ENCODE results near the gene PER3. TPM values are rescaled to one million over a fixed set of nuclear protein-coding genes. Genes with fewer than 3 reads are reported as not detected.

PER3 gene
- total RNA-seq, 5 donors from 2014 or later (not counting 1 experiment from before 2014, with no cell fraction given): 4.2 to 13.5 (median 7.4) TPM

DNA sequence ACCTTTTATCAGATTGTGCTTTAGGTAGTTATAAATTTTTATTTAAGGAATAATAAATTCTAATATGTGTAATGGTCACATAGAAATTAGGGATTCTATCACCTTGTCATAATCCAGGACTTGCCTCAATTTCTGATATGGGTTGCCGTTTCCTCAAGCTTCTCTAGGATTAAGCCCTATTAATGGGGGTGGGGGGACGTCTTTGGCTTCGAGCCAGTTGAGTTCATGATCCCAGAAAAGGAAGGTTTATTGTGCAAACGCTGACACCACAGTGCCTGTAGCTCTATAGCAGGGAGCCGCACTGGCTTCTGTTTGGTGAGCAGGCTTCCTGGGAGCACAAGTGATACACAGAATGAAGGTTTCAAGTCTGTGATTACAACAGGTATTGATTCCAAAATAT lies 35.0 kb upstream of the PER3 start:
- Histone ChIP-seq H3K9me3 (no peaks in the 10 kb centered on the region), H3K27ac (ENCODE audit: low read length) (no peak overlapping the region), H3K4me3 (ENCODE audit: control insufficient read depth in 1 of 2, extremely low read depth in 1 of 2, low read length in 1 of 2) (no peak overlapping the region), H3K36me3 (ENCODE audit: control insufficient read depth in 2 of 2, extremely low read depth in 1 of 2, insufficient read depth in 1 of 2, low read length in 1 of 2) (no peaks in the 10 kb centered on the region), H3K27me3 (replicated peaks in 1 of 2; ENCODE audit: control insufficient read depth in 2 of 2, extremely low read depth in 1 of 2, insufficient read depth in 2 of 2, low read length in 1 of 2) (peaks cover 0 to 5% of the 10 kb centered on the region in 2 experiments), H3K4me1 (ENCODE audit: control insufficient read depth in 1 of 2, extremely low read depth in 1 of 2, insufficient read depth in 2 of 2, low read length in 2 of 2) (peaks cover 0 to 12% of the 10 kb centered on the region in 2 experiments)
- no peak for ATAC-seq (replicated peaks in 1 of 4)
- H3K4me1 Mint-ChIP-seq: peaks cover 14 to 38% (median 22%) of the 10 kb centered on the region in 3 donors
- no peak overlapping the region for H3K27ac Mint-ChIP-seq
- DNase-seq: no peak
- H3K4me3 Mint-ChIP-seq: no peak overlapping the region
- ChIA-PET CTCF (interaction anchor here in 1 of 2 donors (1.2 to 7.5 kb wide), 2 partner anchors 30 to 81 kb away, joined by 3 to 124 read pairs; no protein-coding TSS in a partner anchor), POLR2A (interaction anchor here in 1 of 2 donors (0.6 kb wide), 1 partner anchor 12 kb away, joined by 3 read pairs; no protein-coding TSS in a partner anchor)
- H3K9me3 Mint-ChIP-seq: no peaks in the 10 kb centered on the region
- no peaks in the 10 kb centered on the region for H3K36me3 Mint-ChIP-seq
- WGBS (ENCODE audit: insufficient coverage): 78% methylated on average over 5 of the region's 5 CpGs
- peaks cover 9 to 10% of the 10 kb centered on the region in 2 donors for H3K27me3 Mint-ChIP-seq

DNA sequence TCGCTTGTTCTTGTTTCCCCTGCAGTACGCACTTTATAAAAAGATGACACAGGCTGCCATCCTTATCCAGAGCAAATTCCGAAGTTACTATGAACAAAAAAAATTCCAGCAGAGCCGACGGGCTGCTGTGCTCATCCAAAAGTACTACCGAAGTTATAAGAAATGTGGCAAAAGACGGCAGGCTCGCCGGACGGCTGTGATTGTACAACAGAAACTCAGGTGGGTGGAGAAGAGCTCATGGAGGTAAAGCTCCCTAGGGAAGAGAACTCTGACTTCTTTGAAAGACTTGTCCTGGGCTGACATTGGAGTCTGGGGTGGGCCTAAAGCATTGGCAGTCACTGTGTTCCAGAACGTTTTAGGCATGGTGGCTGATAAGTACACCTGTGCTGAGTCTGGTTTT lies 32.9 kb upstream of the PER3 start:
- H3K9me3 ChIP-seq: no peaks in the 10 kb centered on the region
- 95% methylated on average over 10 of the region's 11 CpGs for WGBS (ENCODE audit: insufficient coverage)
- no peaks in the 10 kb centered on the region for H3K9me3 Mint-ChIP-seq
- DNase-seq: no peak
- H3K27me3 Mint-ChIP-seq: peaks cover 8 to 11% of the 10 kb centered on the region in 2 donors
- peaks cover 0 to 12% of the 10 kb centered on the region in 2 experiments for H3K4me1 ChIP-seq (ENCODE audit: control insufficient read depth in 1 of 2, extremely low read depth in 1 of 2, insufficient read depth in 2 of 2, low read length in 2 of 2)
- H3K36me3 ChIP-seq (ENCODE audit: control insufficient read depth in 2 of 2, extremely low read depth in 1 of 2, insufficient read depth in 1 of 2, low read length in 1 of 2): no peaks in the 10 kb centered on the region
- ChIA-PET POLR2A (no interaction called here), CTCF (interaction anchor here (0.7 to 7.5 kb wide), 5 partner anchors 9 to 189 kb away, joined by 3 to 124 read pairs (median 4); partner anchors contain the start of gene TNFRSF9 (in 1 of the 2))
- H3K4me3 ChIP-seq (ENCODE audit: control insufficient read depth in 1 of 2, extremely low read depth in 1 of 2, low read length in 1 of 2): no peak overlapping the region
- no peak overlapping the region for H3K4me3 Mint-ChIP-seq
- ATAC-seq (replicated peaks in 1 of 4): no peak
- peaks cover 0 to 7% of the 10 kb centered on the region in 2 experiments for H3K27me3 ChIP-seq (replicated peaks in 1 of 2; ENCODE audit: control insufficient read depth in 2 of 2, extremely low read depth in 1 of 2, insufficient read depth in 2 of 2, low read length in 1 of 2)
- peaks cover 14 to 40% (median 22%) of the 10 kb centered on the region in 3 donors for H3K4me1 Mint-ChIP-seq
- no peak overlapping the region for H3K27ac ChIP-seq (ENCODE audit: low read length)
- no peak overlapping the region for H3K27ac Mint-ChIP-seq
- no peaks in the 10 kb centered on the region for H3K36me3 Mint-ChIP-seq

DNA sequence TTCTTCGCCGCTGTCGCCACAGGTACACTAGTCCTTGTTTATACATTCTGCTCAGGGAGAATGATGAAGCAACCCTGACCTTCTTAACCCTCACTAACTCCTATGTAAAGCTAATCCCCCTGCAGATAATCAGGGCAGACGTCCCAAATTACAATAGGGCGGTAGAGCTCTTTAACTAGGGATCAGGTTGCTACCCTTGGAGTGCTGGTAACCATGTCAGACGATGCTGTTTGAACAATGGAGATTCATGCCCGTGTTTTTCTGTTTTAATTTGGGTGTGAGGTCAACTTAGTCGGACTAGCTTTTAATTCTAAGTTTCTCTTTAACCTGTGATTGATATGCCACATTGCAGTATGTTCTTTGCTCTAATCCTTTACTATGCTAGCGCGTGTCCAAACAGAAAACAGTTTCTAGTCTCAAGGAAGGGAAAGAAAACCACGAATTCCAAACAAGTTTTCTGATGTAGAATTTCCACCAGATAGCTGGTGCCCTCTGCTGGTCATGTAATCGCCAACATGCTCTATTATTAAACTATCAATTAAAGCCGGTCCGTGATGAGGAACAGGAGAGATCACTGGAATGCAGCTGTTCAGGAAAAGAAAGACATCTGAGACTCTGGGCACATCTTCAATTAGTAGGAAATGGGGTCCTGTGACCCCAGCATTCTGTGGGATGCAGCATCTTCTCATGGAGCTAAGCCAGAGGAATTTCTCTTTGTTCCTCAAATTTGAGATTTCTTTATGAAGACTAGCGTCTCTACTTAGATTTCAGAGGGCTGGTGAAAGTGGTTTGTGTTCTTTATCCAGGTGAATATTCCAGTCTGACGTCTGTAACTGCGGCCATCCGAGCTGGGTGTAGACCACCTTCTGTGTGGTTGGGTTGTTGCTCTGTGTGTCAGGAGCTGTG lies 31.3 kb upstream of the PER3 start:
- CTCF ChIA-PET: interaction anchor here (0.6 to 7.5 kb wide), 21 partner anchors 9 to 238 kb away, joined by 3 to 124 read pairs (median 4); partner anchors contain the start of gene PER3 (in 1 of the 2)
- H3K9me3 ChIP-seq: no peaks in the 10 kb centered on the region
- H3K36me3 ChIP-seq (ENCODE audit: control insufficient read depth in 2 of 2, extremely low read depth in 1 of 2, insufficient read depth in 1 of 2, low read length in 1 of 2): no peaks in the 10 kb centered on the region
- Mint-ChIP-seq H3K4me3 (peak overlapping the region; percentile 37 to 61 (median 56)), H3K36me3 (no peaks in the 10 kb centered on the region), H3K9me3 (no peaks in the 10 kb centered on the region), H3K27ac (no peak overlapping the region), H3K27me3 (peaks cover 8 to 11% of the 10 kb centered on the region in 2 donors), H3K4me1 (peaks cover 14 to 40% (median 22%) of the 10 kb centered on the region in 3 donors)
- DNase-seq (peak in 28 of 35 experiments; percentile 4 to 77 (median 36)), ATAC-seq (replicated peaks in 1 of 4) (peak in 3 of 4 experiments; percentile 31 to 57 (median 46))
- H3K4me3 ChIP-seq (ENCODE audit: control insufficient read depth in 1 of 2, extremely low read depth in 1 of 2, low read length in 1 of 2): no peak overlapping the region
- WGBS (ENCODE audit: insufficient coverage): 41% methylated on average over 8 of the region's 18 CpGs
- POLR2A ChIA-PET: interaction anchor here in 1 of 2 donors (0.8 kb wide), 1 partner anchor 144 kb away, joined by 3 read pairs; no protein-coding TSS in a partner anchor
- H3K27ac ChIP-seq (ENCODE audit: low read length): no peak overlapping the region
- peaks cover 0 to 10% of the 10 kb centered on the region in 2 experiments for H3K27me3 ChIP-seq (replicated peaks in 1 of 2; ENCODE audit: control insufficient read depth in 2 of 2, extremely low read depth in 1 of 2, insufficient read depth in 2 of 2, low read length in 1 of 2)
- H3K4me1 ChIP-seq (ENCODE audit: control insufficient read depth in 1 of 2, extremely low read depth in 1 of 2, insufficient read depth in 2 of 2, low read length in 2 of 2): peaks cover 0 to 10% of the 10 kb centered on the region in 2 experiments

DNA sequence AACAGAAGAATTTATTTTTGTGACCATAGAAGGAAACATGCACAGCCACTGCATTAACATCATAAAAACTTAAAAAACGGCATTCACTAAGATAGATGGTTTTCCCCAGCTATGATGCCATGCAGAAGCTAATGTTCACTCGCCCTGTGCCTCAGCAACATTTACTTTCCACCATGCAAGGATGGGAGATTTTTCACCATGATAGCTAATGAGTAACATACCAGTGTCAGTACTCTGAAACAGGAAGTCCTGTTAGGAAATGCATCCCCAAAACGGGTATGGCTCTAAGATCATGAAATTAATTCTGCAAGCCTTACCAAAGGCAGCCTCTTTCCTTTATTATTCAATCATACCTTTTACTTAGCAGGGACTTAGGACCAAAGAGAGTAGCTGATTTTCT lies 30.4 kb upstream of the PER3 start:
- WGBS (ENCODE audit: insufficient coverage): no CpG with 5 or more reads among the region's 3 CpGs
- ChIA-PET POLR2A (no interaction called here), CTCF (interaction anchor here (0.8 to 7.5 kb wide), 8 partner anchors 8 to 237 kb away, joined by 3 to 124 read pairs (median 6); no protein-coding TSS in a partner anchor)
- Histone ChIP-seq H3K9me3 (no peaks in the 10 kb centered on the region), H3K4me1 (ENCODE audit: control insufficient read depth in 1 of 2, extremely low read depth in 1 of 2, insufficient read depth in 2 of 2, low read length in 2 of 2) (peaks cover 0 to 6% of the 10 kb centered on the region in 2 experiments), H3K4me3 (ENCODE audit: control insufficient read depth in 1 of 2, extremely low read depth in 1 of 2, low read length in 1 of 2) (no peak overlapping the region), H3K27me3 (replicated peaks in 1 of 2; ENCODE audit: control insufficient read depth in 2 of 2, extremely low read depth in 1 of 2, insufficient read depth in 2 of 2, low read length in 1 of 2) (peaks cover 0 to 10% of the 10 kb centered on the region in 2 experiments), H3K36me3 (ENCODE audit: control insufficient read depth in 2 of 2, extremely low read depth in 1 of 2, insufficient read depth in 1 of 2, low read length in 1 of 2) (no peaks in the 10 kb centered on the region), H3K27ac (ENCODE audit: low read length) (no peak overlapping the region)
- H3K36me3 Mint-ChIP-seq: no peaks in the 10 kb centered on the region
- no peak overlapping the region for H3K4me3 Mint-ChIP-seq
- DNase-seq (no peak), ATAC-seq (replicated peaks in 1 of 4) (no peak)
- H3K27me3 Mint-ChIP-seq: peaks cover 8 to 11% of the 10 kb centered on the region in 2 donors
- H3K9me3 Mint-ChIP-seq: no peaks in the 10 kb centered on the region
- H3K27ac Mint-ChIP-seq: no peak overlapping the region
- H3K4me1 Mint-ChIP-seq: peaks cover 14 to 37% (median 20%) of the 10 kb centered on the region in 3 donors

DNA sequence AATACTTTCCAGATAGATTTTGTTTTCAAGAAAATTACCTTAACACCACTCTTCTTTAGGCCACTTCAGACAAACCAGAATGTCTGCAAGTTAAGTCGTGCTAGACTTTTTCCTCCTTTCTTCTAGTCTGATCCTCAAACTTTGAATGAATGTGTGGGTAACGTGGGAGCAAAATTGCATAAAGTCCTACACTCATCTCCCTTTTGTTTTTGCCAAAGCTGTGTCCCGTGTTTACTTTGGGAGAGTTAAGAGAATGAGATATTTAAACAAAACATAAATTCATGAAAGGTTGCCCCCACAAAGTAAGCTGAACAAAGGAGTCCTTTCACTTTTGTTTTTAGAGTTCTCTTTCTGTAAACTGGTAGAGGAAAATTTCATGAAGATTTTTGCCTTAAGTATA lies 29.9 kb upstream of the PER3 start:
- H3K9me3 ChIP-seq: no peaks in the 10 kb centered on the region
- ChIA-PET CTCF (interaction anchor here in 1 of 2 donors (0.6 to 7.5 kb wide), 2 partner anchors 86 to 692 kb away, joined by 3 to 124 read pairs; no protein-coding TSS in a partner anchor), POLR2A (no interaction called here)
- peaks cover 0 to 6% of the 10 kb centered on the region in 2 experiments for H3K4me1 ChIP-seq (ENCODE audit: control insufficient read depth in 1 of 2, extremely low read depth in 1 of 2, insufficient read depth in 2 of 2, low read length in 2 of 2)
- no peaks in the 10 kb centered on the region for H3K36me3 ChIP-seq (ENCODE audit: control insufficient read depth in 2 of 2, extremely low read depth in 1 of 2, insufficient read depth in 1 of 2, low read length in 1 of 2)
- H3K4me3 ChIP-seq (ENCODE audit: control insufficient read depth in 1 of 2, extremely low read depth in 1 of 2, low read length in 1 of 2): no peak overlapping the region
- WGBS (ENCODE audit: insufficient coverage): no CpG with 5 or more reads among the region's 3 CpGs
- Mint-ChIP-seq H3K27me3 (peaks cover 8 to 11% of the 10 kb centered on the region in 2 donors), H3K4me3 (no peak overlapping the region), H3K4me1 (peaks cover 14 to 35% (median 20%) of the 10 kb centered on the region in 3 donors), H3K27ac (no peak overlapping the region), H3K9me3 (no peaks in the 10 kb centered on the region), H3K36me3 (no peaks in the 10 kb centered on the region)
- no peak overlapping the region for H3K27ac ChIP-seq (ENCODE audit: low read length)
- peaks cover 0 to 10% of the 10 kb centered on the region in 2 experiments for H3K27me3 ChIP-seq (replicated peaks in 1 of 2; ENCODE audit: control insufficient read depth in 2 of 2, extremely low read depth in 1 of 2, insufficient read depth in 2 of 2, low read length in 1 of 2)
- ATAC-seq (replicated peaks in 1 of 4) (no peak), DNase-seq (no peak)

DNA sequence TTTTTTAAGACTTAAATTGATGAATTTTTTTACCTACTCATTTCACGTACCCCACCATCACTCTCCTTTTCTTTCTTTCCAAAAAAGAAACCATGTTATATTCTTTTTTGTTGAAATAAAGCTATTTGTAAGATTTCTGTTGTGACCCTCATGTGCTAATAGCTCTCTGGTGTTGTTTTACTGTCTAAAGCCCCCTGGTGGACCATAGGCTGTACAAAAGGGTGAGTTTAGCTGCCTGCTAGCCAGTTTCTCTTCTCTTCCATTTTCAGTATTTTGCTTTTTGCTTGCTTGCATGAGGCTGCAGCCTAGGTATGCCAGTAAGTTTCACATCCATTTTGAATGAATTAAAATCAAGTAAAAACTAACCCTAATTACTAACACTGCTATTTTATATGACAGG lies 28.6 kb upstream of the PER3 start:
- no peak for DNase-seq
- ChIA-PET POLR2A (interaction anchor here in 1 of 2 donors (0.6 kb wide), 1 partner anchor 114 kb away, joined by 3 read pairs; no protein-coding TSS in a partner anchor), CTCF (interaction anchor here in 1 of 2 donors (0.7 to 0.8 kb wide), 2 partner anchors 86 to 1159 kb away, joined by 3 to 12 read pairs; no protein-coding TSS in a partner anchor)
- Histone ChIP-seq H3K27ac (ENCODE audit: low read length) (no peak overlapping the region), H3K27me3 (replicated peaks in 1 of 2; ENCODE audit: control insufficient read depth in 2 of 2, extremely low read depth in 1 of 2, insufficient read depth in 2 of 2, low read length in 1 of 2) (peaks cover 0 to 10% of the 10 kb centered on the region in 2 experiments), H3K4me1 (ENCODE audit: control insufficient read depth in 1 of 2, extremely low read depth in 1 of 2, insufficient read depth in 2 of 2, low read length in 2 of 2) (peaks cover 0 to 4% of the 10 kb centered on the region in 2 experiments), H3K36me3 (ENCODE audit: control insufficient read depth in 2 of 2, extremely low read depth in 1 of 2, insufficient read depth in 1 of 2, low read length in 1 of 2) (no peaks in the 10 kb centered on the region), H3K9me3 (no peaks in the 10 kb centered on the region), H3K4me3 (ENCODE audit: control insufficient read depth in 1 of 2, extremely low read depth in 1 of 2, low read length in 1 of 2) (no peak overlapping the region)
- H3K4me1 Mint-ChIP-seq: peaks cover 14 to 34% (median 20%) of the 10 kb centered on the region in 3 donors
- no peaks in the 10 kb centered on the region for H3K36me3 Mint-ChIP-seq
- no peak for ATAC-seq (replicated peaks in 1 of 4)
- H3K27me3 Mint-ChIP-seq: peaks cover 6 to 11% of the 10 kb centered on the region in 2 donors
- no CpG with 5 or more reads among the region's 1 CpG for WGBS (ENCODE audit: insufficient coverage)
- no peak overlapping the region for H3K27ac Mint-ChIP-seq
- H3K4me3 Mint-ChIP-seq: no peak overlapping the region
- H3K9me3 Mint-ChIP-seq: no peaks in the 10 kb centered on the region
